ENCODE results near the gene CANX. TPM values are rescaled to one million over a fixed set of nuclear protein-coding genes. Genes with fewer than 3 reads are reported as not detected.

The CANX gene
- total and polyA plus RNA-seq, 3 donors from 2014 or later = 296 to 462 (median 351) TPM

GRCh38 chr5:179764056-179764455, 65.3 kb downstream of the CANX start:
- TF ChIP-seq, protein P1, sequence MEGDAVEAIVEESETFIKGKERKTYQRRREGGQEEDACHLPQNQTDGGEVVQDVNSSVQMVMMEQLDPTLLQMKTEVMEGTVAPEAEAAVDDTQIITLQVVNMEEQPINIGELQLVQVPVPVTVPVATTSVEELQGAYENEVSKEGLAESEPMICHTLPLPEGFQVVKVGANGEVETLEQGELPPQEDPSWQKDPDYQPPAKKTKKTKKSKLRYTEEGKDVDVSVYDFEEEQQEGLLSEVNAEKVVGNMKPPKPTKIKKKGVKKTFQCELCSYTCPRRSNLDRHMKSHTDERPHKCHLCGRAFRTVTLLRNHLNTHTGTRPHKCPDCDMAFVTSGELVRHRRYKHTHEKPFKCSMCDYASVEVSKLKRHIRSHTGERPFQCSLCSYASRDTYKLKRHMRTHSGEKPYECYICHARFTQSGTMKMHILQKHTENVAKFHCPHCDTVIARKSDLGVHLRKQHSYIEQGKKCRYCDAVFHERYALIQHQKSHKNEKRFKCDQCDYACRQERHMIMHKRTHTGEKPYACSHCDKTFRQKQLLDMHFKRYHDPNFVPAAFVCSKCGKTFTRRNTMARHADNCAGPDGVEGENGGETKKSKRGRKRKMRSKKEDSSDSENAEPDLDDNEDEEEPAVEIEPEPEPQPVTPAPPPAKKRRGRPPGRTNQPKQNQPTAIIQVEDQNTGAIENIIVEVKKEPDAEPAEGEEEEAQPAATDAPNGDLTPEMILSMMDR (IDR thresholded peaks at IDR 0.05) = no peak
- TF ChIP-seq POLR2A (IDR thresholded peaks at IDR 0.05) = no peak
- DNase-seq = no peak
- 67 to 69% methylated on average over 8 of the region's 8 CpGs for WGBS, 2 donors
- Histone ChIP-seq H3K9me3 (no peaks in the 10 kb centered on the region), H3K36me3 (ENCODE audit: low read depth, missing control alignments) (no peaks in the 10 kb centered on the region), H3K4me1 (peaks cover 21% of the 10 kb centered on the region), H3K4me3 (no peak overlapping the region), H3K27ac (no peak overlapping the region), H3K27me3 (no peaks in the 10 kb centered on the region)
- intact Hi-C loops (cut with DNase I; ENCODE audit: low total_unique reads) = no loop called here

GRCh38 chr5:179765400-179765799, 66.6 kb downstream of the CANX start:
- H3K9me3 ChIP-seq = no peaks in the 10 kb centered on the region
- H3K4me3 ChIP-seq = no peak overlapping the region
- no peaks in the 10 kb centered on the region for H3K27me3 ChIP-seq
- 67 to 68% methylated on average over 13 of the region's 13 CpGs for WGBS, 2 donors
- H3K36me3 ChIP-seq (ENCODE audit: low read depth, missing control alignments) = no peaks in the 10 kb centered on the region
- peaks cover 21% of the 10 kb centered on the region for H3K4me1 ChIP-seq
- TF ChIP-seq, protein P1 (IDR thresholded peaks at IDR 0.05) = no peak
- no peak for TF ChIP-seq POLR2A (IDR thresholded peaks at IDR 0.05)
- intact Hi-C loops (cut with DNase I; ENCODE audit: low total_unique reads) = no loop called here
- no peak for DNase-seq
- no peak overlapping the region for H3K27ac ChIP-seq

DNA sequence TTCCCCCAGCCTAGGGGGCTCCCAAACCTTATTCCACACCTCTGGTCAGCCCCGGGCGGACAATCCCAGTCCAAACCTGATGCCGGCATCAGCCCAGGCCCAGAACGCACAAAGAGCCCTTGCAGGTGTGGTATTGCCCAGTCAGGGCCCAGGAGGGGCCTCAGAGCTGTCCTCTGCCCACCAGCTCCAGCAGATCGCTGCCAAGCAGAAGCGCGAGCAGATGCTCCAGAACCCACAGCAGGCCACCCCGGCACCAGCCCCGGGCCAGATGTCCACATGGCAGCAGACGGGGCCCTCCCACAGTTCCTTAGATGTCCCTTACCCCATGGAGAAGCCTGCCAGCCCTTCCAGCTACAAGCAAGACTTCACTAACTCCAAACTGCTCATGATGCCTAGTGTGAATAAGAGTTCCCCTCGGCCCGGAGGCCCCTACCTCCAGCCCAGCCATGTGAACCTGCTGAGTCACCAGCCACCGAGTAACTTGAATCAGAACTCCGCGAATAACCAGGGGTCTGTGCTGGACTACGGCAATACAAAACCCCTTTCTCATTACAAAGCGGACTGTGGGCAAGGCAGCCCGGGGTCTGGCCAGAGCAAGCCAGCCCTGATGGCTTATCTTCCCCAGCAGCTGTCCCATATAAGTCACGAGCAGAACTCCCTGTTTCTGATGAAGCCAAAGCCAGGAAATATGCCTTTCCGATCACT, 67.4 kb downstream of the CANX start:
- no peaks in the 10 kb centered on the region for H3K36me3 ChIP-seq (ENCODE audit: low read depth, missing control alignments)
- no peak for TF ChIP-seq POLR2A (IDR thresholded peaks at IDR 0.05)
- TF ChIP-seq, protein P1 (IDR thresholded peaks at IDR 0.05) = no peak
- peaks cover 21% of the 10 kb centered on the region for H3K4me1 ChIP-seq
- DNase-seq = no peak
- H3K27me3 ChIP-seq = no peaks in the 10 kb centered on the region
- WGBS, 2 donors = 78 to 87% methylated on average over 12 to 20 of the region's 20 CpGs
- intact Hi-C loops (cut with DNase I; ENCODE audit: low total_unique reads) = no loop called here
- no peak overlapping the region for H3K4me3 ChIP-seq
- H3K9me3 ChIP-seq = no peaks in the 10 kb centered on the region
- no peak overlapping the region for H3K27ac ChIP-seq

DNA sequence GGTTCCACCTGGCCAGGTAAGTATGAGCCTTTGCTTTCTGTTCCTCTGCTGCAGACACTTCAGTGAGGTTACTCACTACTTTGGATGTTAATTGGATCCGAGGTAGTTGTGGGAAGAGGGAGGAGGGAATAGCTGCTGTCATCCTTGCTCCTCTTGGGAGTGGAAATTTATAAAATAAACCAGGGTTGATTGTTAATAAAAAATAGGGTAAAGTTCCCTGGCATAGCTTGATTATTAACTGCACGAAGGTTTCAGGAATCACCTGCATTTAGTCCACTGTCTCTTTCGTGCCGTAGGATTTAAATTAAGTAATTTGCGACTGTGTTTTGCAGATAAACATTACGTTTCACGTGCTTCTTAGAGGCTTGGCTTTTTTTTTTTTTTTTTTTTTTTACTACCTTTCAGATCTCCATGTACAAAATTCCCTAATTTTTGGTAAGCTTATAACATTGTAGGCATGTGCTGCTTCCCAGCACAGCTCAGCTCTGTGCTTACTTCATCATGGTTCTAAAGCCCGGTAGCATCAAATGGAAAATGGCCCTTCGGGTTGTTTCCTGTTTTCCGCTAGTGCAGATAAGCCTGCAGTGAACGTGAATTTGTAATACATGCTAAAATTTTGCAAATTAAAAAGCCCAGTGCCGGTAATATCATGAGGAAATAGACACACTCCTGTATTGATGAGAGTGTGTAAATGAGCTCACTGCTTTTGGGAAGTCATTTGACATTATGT, 68.1 kb downstream of the CANX start:
- intact Hi-C loops (cut with DNase I; ENCODE audit: low total_unique reads) = no loop called here
- Histone ChIP-seq H3K4me1 (peaks cover 16% of the 10 kb centered on the region), H3K4me3 (no peak overlapping the region), H3K9me3 (no peaks in the 10 kb centered on the region), H3K27me3 (no peaks in the 10 kb centered on the region), H3K36me3 (ENCODE audit: low read depth, missing control alignments) (no peaks in the 10 kb centered on the region), H3K27ac (no peak overlapping the region)
- WGBS, 2 donors = 73 to 75% methylated on average over 12 of the region's 12 CpGs
- TF ChIP-seq, protein P1 (IDR thresholded peaks at IDR 0.05) = no peak
- DNase-seq = no peak

All from testis (tissue), 3 donors.